HCT116 (cell line): ENCODE measurements around the gene MAT2B.

Experiments used
- EZH2 ChIP-seq: fragments of 200-600 bp; sonication (generic); IDR thresholded peaks from 2 replicates; pipeline ENCODE4 v1.6.1; 2017; ENCODE audit warnings: antibody characterized with exemption, mixed run types
- FOSL1 ChIP-seq: IDR thresholded peaks from 2 replicates; pipeline ENCODE4 v1.6.1; 2012; ENCODE audit warnings: low read depth
- POLR2A ChIP-seq: IDR thresholded peaks from 2 replicates; pipeline ENCODE4 v1.7.0; 2011; ENCODE audit warnings: borderline replicate concordance; ENCODE audit not compliant: insufficient read depth, insufficient read length; ENCODE audit errors: extremely low read depth
- POLR2AphosphoS5 ChIP-seq: IDR thresholded peaks from 2 replicates; pipeline ENCODE4 v1.6.1; 2011; ENCODE audit warnings: mild to moderate bottlenecking, low read depth, low read length, moderate library complexity
- YY1 ChIP-seq: IDR thresholded peaks from 2 replicates; pipeline ENCODE4 v1.6.1; 2011; ENCODE audit warnings: low read length, low read depth, moderate library complexity, mild to moderate bottlenecking; ENCODE audit not compliant: insufficient replicate concordance; ENCODE audit errors: extremely low read depth
- TF ChIP-seq, protein P1 (sequence below), 3 experiments: fragments of 200-600 bp in 1 of 3; sonication (generic) in 1 of 3; IDR thresholded peaks in 2 of 3; conservative IDR thresholded peaks in 1 of 3; 2 replicates each; pipeline ENCODE4 v1.5.1; 2012 to 2017; ENCODE audit warnings: low read depth in 2 of 3, low read length in 2 of 3, antibody characterized with exemption in 1 of 3, borderline replicate concordance in 1 of 3, control low read depth in 1 of 3, mild to moderate bottlenecking in 1 of 3, mixed read lengths in 1 of 3, mixed run types in 1 of 3, moderate library complexity in 1 of 3; ENCODE audit not compliant: insufficient read depth in 1 of 3
- TF ChIP-seq, protein P2 (sequence below): IDR thresholded peaks from 2 replicates; pipeline ENCODE4 v1.6.1; 2012
- TF ChIP-seq, protein P3 (sequence below): IDR thresholded peaks from 2 replicates; pipeline ENCODE4 v1.6.1; 2011; ENCODE audit warnings: mild to moderate bottlenecking, low read length, moderate library complexity; ENCODE audit not compliant: insufficient replicate concordance; ENCODE audit errors: extremely low read depth

DNA sequence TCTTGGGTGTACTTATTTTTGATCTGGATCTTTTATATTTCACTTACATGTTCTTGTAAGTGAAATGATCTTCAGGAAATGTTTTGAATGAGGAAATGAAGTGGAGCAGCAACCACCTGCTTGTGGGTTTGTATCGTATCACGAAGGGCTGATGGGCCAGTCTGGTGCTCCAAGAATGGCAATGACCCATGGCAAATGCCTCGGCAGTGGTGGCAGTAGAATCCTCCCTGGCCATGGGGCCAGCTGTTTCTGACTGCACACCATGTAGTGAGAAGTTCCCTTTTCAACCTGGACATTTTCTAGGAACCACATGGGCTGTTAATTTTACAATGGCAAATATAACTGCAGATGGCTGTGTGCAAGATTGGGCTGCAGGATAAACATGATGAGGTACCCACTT lies 29.9 kb downstream of the MAT2B start:
- TF ChIP-seq, protein P1, sequence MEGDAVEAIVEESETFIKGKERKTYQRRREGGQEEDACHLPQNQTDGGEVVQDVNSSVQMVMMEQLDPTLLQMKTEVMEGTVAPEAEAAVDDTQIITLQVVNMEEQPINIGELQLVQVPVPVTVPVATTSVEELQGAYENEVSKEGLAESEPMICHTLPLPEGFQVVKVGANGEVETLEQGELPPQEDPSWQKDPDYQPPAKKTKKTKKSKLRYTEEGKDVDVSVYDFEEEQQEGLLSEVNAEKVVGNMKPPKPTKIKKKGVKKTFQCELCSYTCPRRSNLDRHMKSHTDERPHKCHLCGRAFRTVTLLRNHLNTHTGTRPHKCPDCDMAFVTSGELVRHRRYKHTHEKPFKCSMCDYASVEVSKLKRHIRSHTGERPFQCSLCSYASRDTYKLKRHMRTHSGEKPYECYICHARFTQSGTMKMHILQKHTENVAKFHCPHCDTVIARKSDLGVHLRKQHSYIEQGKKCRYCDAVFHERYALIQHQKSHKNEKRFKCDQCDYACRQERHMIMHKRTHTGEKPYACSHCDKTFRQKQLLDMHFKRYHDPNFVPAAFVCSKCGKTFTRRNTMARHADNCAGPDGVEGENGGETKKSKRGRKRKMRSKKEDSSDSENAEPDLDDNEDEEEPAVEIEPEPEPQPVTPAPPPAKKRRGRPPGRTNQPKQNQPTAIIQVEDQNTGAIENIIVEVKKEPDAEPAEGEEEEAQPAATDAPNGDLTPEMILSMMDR (IDR thresholded peaks at IDR 0.05 in 2 of 3, conservative IDR thresholded peaks at IDR 0.05 in 1 of 3; ENCODE audit: borderline replicate concordance in 1 of 3, insufficient read depth in 1 of 3, low read depth in 2 of 3, low read length in 2 of 3) = no peak
- TF ChIP-seq FOSL1 = no peak
- TF ChIP-seq, protein P2, sequence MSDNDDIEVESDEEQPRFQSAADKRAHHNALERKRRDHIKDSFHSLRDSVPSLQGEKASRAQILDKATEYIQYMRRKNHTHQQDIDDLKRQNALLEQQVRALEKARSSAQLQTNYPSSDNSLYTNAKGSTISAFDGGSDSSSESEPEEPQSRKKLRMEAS = no peak
- no peak for TF ChIP-seq YY1
- TF ChIP-seq EZH2 = no peak
- no peak for TF ChIP-seq POLR2A
- no peak for TF ChIP-seq POLR2AphosphoS5
- TF ChIP-seq, protein P3, sequence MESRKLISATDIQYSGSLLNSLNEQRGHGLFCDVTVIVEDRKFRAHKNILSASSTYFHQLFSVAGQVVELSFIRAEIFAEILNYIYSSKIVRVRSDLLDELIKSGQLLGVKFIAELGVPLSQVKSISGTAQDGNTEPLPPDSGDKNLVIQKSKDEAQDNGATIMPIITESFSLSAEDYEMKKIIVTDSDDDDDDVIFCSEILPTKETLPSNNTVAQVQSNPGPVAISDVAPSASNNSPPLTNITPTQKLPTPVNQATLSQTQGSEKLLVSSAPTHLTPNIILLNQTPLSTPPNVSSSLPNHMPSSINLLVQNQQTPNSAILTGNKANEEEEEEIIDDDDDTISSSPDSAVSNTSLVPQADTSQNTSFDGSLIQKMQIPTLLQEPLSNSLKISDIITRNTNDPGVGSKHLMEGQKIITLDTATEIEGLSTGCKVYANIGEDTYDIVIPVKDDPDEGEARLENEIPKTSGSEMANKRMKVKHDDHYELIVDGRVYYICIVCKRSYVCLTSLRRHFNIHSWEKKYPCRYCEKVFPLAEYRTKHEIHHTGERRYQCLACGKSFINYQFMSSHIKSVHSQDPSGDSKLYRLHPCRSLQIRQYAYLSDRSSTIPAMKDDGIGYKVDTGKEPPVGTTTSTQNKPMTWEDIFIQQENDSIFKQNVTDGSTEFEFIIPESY = no peak
